ENCODE data around the gene NUBP2.

NUBP2 gene

DNA sequence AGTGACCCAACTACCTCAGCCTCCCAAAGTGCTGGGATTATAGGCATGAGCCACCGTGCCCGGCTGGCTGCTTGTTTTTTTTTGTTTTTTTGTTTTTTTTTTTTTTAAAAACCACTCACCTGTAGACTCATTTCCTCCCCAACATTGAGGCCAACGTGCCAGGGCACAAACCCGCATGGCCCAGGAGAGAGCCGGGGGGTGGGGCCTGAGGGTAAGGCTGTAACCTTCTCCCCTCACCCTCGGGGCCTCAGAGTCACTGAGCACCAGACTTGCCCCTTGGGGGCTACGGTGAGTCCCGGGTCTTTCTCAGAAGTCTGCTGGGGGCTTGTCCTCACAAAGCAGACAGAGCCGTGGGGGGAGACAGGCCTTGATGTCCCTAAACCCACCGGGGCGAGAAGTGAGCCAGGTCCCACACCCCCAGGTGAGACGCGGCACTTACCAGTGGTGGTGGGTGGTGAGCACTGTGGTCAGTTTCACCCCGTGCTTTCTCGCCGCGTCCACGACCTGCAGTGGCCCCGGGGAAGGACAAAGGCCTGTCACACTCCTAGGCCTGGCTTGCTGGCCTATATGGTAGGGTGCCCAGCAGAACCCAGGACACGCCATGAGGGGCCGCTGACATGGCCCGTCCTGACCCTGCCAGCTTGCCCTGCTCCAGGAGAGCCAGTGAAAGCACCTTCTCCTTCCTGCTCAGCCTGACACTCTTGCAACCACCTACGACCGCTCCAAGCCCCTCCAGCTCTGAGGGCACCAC lies 39.3 kb downstream of the NUBP2 start (continued):
- TF ChIP-seq POU6F1 (CRISPR knock-in tag; IDR thresholded peaks at IDR 0.05; ENCODE audit: borderline replicate concordance, low read depth): no peak
- no peak for TF ChIP-seq ZNF8 (CRISPR knock-in tag; IDR thresholded peaks at IDR 0.05)

DNA sequence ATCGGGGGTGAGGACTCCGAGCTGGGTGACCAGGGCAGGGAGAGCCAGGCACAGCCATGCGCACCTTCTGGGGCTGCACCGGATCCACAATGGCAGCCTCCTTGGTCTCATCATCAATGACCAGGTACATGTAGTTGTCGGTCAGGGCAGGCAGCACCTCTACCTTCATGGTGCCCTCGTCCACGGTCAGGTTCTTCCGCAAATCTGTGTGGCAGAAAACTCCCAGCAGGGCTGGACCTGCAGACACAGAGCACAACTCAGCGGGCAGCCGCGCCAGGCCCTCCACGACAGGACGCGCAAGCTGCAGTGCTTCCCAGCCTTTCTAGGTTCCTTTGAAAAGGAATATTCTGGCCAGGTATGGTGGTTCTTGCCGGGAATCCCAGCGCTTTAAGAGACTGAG lies 40.0 kb downstream of the NUBP2 start:
- TF ChIP-seq ZC3H10 (CRISPR knock-in tag; IDR thresholded peaks at IDR 0.05) (no peak), CSRNP3 (CRISPR knock-in tag; IDR thresholded peaks at IDR 0.05) (no peak), CREB5 (CRISPR knock-in tag; IDR thresholded peaks at IDR 0.05; ENCODE audit: low read depth) (no peak), CSDC2 (CRISPR knock-in tag; IDR thresholded peaks at IDR 0.05) (no peak), ZNF8 (CRISPR knock-in tag; IDR thresholded peaks at IDR 0.05) (no peak), RARB (CRISPR knock-in tag; IDR thresholded peaks at IDR 0.05) (no peak), ZNF70 (CRISPR knock-in tag; IDR thresholded peaks at IDR 0.05) (no peak), ISL1 (CRISPR knock-in tag; IDR thresholded peaks at IDR 0.05) (no peak), ZNF565 (CRISPR knock-in tag; conservative IDR thresholded peaks at IDR 0.05; ENCODE audit: low read depth) (no peak), GLIS3 (CRISPR knock-in tag; IDR thresholded peaks at IDR 0.05) (no peak), ESRRG (CRISPR knock-in tag; IDR thresholded peaks at IDR 0.05) (no peak), ZFP3 (CRISPR knock-in tag; IDR thresholded peaks at IDR 0.05) (no peak), SNAI2 (CRISPR knock-in tag; IDR thresholded peaks at IDR 0.05) (no peak), PPARA (CRISPR knock-in tag; IDR thresholded peaks at IDR 0.05; ENCODE audit: borderline replicate concordance) (no peak), TCF4 (CRISPR knock-in tag; IDR thresholded peaks at IDR 0.05; ENCODE audit: borderline replicate concordance) (no peak), ZFP30 (CRISPR knock-in tag; IDR thresholded peaks at IDR 0.05) (no peak), POU6F1 (CRISPR knock-in tag; IDR thresholded peaks at IDR 0.05; ENCODE audit: borderline replicate concordance, low read depth) (no peak), BACH2 (CRISPR knock-in tag; IDR thresholded peaks at IDR 0.05; ENCODE audit: borderline replicate concordance) (no peak), TOX (CRISPR knock-in tag; IDR thresholded peaks at IDR 0.05; ENCODE audit: borderline replicate concordance) (no peak), PATZ1 (CRISPR knock-in tag; IDR thresholded peaks at IDR 0.05; ENCODE audit: borderline replicate concordance) (no peak)
- ATAC-seq: no peak

DNA sequence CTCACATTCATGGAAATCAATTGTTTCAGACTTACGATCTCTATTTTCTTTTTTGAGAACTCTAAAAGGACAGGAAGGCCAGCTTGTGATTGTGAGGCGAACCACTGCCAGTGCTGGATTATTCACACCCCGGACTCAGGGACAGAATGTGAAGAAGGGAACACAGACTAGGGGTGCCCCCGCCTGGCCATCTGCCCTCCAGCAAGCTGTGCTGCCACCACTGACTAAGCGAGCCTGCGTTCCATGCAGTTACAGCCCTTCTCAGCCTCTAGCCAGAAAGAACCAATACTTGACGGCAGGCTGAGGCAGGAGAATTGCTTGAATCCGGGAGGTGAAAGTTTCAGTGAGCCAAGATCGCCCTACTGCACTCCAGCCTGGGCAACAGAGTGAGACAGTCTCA lies 41.1 kb downstream of the NUBP2 start:
- TF ChIP-seq ZC3H10 (CRISPR knock-in tag; IDR thresholded peaks at IDR 0.05): no peak
- no peak for TF ChIP-seq RARB (CRISPR knock-in tag; IDR thresholded peaks at IDR 0.05)
- no peak for TF ChIP-seq ZNF565 (CRISPR knock-in tag; conservative IDR thresholded peaks at IDR 0.05; ENCODE audit: low read depth)
- TF ChIP-seq ESRRG (CRISPR knock-in tag; IDR thresholded peaks at IDR 0.05): no peak
- no peak for TF ChIP-seq PATZ1 (CRISPR knock-in tag; IDR thresholded peaks at IDR 0.05; ENCODE audit: borderline replicate concordance)
- no peak for TF ChIP-seq CSDC2 (CRISPR knock-in tag; IDR thresholded peaks at IDR 0.05)
- no peak for TF ChIP-seq ZFP30 (CRISPR knock-in tag; IDR thresholded peaks at IDR 0.05)
- no peak for TF ChIP-seq ZNF70 (CRISPR knock-in tag; IDR thresholded peaks at IDR 0.05)
- no peak for TF ChIP-seq CREB5 (CRISPR knock-in tag; IDR thresholded peaks at IDR 0.05; ENCODE audit: low read depth)
- no peak for ATAC-seq
